HG03342 (cell line): ENCODE results near the gene CYB5R4.
"Not testable (repeated sequence)": the region's sequence is repeated elsewhere in the genome, so short reads cannot be mapped to it uniquely, and the experiment has no call there.

Source experiments
- ATAC-seq: cut with Tn5 transposase; IDR thresholded peaks from one replicate; pipeline ENCODE4 v1.9.1; 2021; ENCODE audit warnings: mild to moderate bottlenecking, moderate library complexity; ENCODE audit not compliant: unreplicated experiment

Gene CYB5R4

GRCh38 chr6:83860782-83861495, 1.4 kb downstream of the CYB5R4 start:
- no peak for ATAC-seq

GRCh38 chr6:83862776-83863471, 3.4 kb downstream of the CYB5R4 start:
- ATAC-seq: no peak

GRCh38 chr6:83867043-83867442, 7.6 kb downstream of the CYB5R4 start:
- no peak for ATAC-seq

GRCh38 chr6:83867527-83868161, 8.2 kb downstream of the CYB5R4 start:
- ATAC-seq: no peak

GRCh38 chr6:83868639-83869038, 9.2 kb downstream of the CYB5R4 start:
- no peak for ATAC-seq

- no peak for ATAC-seq
Observed at GRCh38 chr6:83870649-83871048, 11.2 kb downstream of the CYB5R4 start.

- ATAC-seq: no peak
Observed at GRCh38 chr6:83872386-83873118, 13.1 kb downstream of the CYB5R4 start.

GRCh38 chr6:83873869-83874268, 14.4 kb downstream of the CYB5R4 start:
- ATAC-seq: no peak

- ATAC-seq: no peak
Observed at GRCh38 chr6:83875843-83876242, 16.4 kb downstream of the CYB5R4 start.

GRCh38 chr6:83878902-83879644, 19.6 kb downstream of the CYB5R4 start:
- no peak for ATAC-seq

- ATAC-seq: no peak
Observed at GRCh38 chr6:83879746-83880145, 20.3 kb downstream of the CYB5R4 start.

GRCh38 chr6:83883240-83883639, 23.8 kb downstream of the CYB5R4 start:
- no peak for ATAC-seq

- peak; percentile 92 for ATAC-seq
Observed at GRCh38 chr6:83884523-83884922, 25.0 kb downstream of the CYB5R4 start.

- no peak for ATAC-seq
Observed at GRCh38 chr6:83885984-83886383, 26.5 kb downstream of the CYB5R4 start.

GRCh38 chr6:83889621-83890020, 30.1 kb downstream of the CYB5R4 start:
- ATAC-seq: no peak

GRCh38 chr6:83890520-83890919, 31.0 kb downstream of the CYB5R4 start:
- no peak for ATAC-seq

GRCh38 chr6:83891586-83891985, 32.1 kb downstream of the CYB5R4 start:
- no peak for ATAC-seq

GRCh38 chr6:83893024-83893423, 33.5 kb downstream of the CYB5R4 start:
- no peak for ATAC-seq

- ATAC-seq: not testable (repeated sequence)
Observed at GRCh38 chr6:83897094-83897493, 37.6 kb downstream of the CYB5R4 start.

- no peak for ATAC-seq
Observed at GRCh38 chr6:83901624-83902023, 42.1 kb downstream of the CYB5R4 start.

- ATAC-seq: no peak
Observed at GRCh38 chr6:83904395-83904794, 44.9 kb downstream of the CYB5R4 start.
